Fibroblast of the aortic adventitia (primary cell): ENCODE measurements around the gene TMEM245. TPM values are rescaled to one million over a fixed set of nuclear protein-coding genes. Genes with fewer than 3 reads are reported as not detected.

Experiments used
- DNase-seq: peaks from one replicate; pipeline ENCODE4 v3.0.0-alpha.2; 2010; ENCODE audit warnings: low read depth
- H3K4me3 ChIP-seq: 2 replicates; pipeline ENCODE4 v1.5.1; 2011; ENCODE audit warnings: low read depth, mild to moderate bottlenecking, control low read depth, low read length, moderate library complexity
- total RNA-seq: library from RNA; depleted of rRNA; stranded (reverse); fragments of >200 nt; gene quantifications from 2 replicates; pipeline ENCODE4 v1.2.3, GENCODE V29; 2012; ENCODE audit warnings: low replicate concordance
- TF ChIP-seq, protein P1 (sequence below): IDR thresholded peaks from 2 replicates; pipeline ENCODE4 v1.5.1; 2011; ENCODE audit warnings: mild to moderate bottlenecking, low read length, control low read depth, inconsistent platforms; ENCODE audit not compliant: insufficient read depth

TMEM245 gene
- total RNA-seq, 1 donor, result 51.2 TPM

DNA sequence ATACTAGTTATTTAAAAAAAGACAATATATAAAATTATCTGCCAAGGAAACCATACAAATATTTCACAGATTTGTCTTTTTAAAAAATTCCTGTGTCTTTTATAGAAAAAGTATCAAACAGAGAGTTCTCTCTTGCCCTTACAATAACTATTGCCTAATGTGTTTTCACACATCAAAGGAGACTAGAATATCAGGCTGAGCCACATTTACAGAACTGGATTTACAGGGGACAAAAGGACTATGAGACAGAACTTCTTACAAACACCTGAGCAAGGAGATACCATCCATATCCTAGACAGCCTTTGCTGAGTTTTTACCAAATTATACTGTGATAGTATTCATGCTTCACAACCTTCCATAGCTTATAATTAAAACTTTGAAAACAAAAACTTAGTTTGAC, 34.2 kb downstream of the TMEM245 start:
- H3K4me3 ChIP-seq, result no peak overlapping the region
- TF ChIP-seq, protein P1, sequence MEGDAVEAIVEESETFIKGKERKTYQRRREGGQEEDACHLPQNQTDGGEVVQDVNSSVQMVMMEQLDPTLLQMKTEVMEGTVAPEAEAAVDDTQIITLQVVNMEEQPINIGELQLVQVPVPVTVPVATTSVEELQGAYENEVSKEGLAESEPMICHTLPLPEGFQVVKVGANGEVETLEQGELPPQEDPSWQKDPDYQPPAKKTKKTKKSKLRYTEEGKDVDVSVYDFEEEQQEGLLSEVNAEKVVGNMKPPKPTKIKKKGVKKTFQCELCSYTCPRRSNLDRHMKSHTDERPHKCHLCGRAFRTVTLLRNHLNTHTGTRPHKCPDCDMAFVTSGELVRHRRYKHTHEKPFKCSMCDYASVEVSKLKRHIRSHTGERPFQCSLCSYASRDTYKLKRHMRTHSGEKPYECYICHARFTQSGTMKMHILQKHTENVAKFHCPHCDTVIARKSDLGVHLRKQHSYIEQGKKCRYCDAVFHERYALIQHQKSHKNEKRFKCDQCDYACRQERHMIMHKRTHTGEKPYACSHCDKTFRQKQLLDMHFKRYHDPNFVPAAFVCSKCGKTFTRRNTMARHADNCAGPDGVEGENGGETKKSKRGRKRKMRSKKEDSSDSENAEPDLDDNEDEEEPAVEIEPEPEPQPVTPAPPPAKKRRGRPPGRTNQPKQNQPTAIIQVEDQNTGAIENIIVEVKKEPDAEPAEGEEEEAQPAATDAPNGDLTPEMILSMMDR, result no peak
- DNase-seq, result no peak

DNA sequence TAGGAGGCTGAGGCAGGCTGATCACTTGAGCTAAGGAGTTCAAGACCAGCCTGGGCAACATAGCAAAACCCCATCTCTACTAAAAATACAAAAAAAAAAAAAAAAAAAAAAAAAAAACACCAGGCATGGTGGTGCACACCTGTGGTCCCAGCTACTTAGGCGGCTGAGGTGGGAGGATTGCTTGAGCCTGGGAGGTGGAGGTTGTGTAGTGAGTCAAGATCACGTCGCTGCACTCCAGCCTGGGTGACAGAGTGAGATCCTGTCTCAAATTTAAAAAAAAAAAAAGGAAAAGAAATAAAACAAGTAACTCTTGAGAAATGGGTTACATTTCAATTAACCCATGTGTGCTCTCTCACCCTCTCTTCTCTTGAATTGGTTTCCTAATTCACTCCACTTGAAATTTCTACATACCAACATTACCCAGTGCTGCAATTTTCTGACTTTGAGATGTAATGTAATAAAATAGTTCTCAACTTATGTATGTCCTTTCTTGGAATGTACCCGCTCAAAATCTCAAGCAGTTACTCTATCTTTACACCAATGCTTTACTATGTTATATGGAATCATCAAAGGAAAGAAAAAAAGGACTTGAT, 35.8 kb downstream of the TMEM245 start:
- DNase-seq, result no peak
- no peak overlapping the region for H3K4me3 ChIP-seq
- TF ChIP-seq, protein P1, result no peak

DNA sequence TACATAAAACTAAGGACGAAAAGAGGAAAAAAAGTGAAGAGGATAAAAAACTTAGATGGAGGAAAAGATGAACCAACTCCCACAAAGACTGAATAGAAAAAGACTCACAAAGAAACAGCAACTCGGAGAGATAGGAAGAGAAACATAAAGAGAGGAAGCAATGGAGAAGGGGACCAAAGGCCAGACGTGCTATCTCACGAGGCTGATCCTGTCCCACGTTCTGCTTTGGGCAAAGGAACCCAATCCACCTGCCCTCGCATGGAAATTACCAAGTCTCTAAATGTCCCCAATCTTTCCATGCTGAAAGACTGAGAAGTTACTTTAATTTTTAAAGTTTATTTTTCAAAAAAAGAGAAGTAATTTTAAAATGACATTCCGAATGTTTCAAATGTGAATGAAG, 36.6 kb downstream of the TMEM245 start:
- no peak overlapping the region for H3K4me3 ChIP-seq
- TF ChIP-seq, protein P1, result no peak
- DNase-seq, result no peak

DNA sequence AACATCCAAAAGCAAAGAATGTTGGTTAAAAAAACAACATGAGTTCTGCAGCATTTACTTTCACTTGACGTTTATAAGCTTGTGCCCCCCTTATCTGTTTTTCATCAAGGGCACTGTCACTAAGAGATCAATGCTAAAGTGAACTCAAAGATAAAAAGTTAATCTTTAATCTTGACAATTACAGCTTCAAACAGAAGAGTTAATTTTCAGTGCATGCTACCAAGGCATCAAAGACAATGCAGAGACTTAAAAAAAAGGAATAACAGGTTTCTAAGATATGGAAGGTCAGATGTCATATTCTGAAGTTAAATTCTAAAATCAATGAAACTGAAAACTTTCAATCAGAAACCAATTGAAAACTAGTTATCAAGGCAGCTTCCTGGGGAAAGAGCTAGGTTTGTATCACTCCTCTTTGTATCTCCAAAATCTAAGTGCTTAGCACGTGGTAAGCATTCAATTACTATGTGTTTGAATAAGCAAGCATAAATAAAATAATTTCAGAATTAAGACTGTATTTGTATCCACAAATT, 37.6 kb downstream of the TMEM245 start:
- TF ChIP-seq, protein P1, result no peak
- no peak for DNase-seq
- H3K4me3 ChIP-seq, result no peak overlapping the region

DNA sequence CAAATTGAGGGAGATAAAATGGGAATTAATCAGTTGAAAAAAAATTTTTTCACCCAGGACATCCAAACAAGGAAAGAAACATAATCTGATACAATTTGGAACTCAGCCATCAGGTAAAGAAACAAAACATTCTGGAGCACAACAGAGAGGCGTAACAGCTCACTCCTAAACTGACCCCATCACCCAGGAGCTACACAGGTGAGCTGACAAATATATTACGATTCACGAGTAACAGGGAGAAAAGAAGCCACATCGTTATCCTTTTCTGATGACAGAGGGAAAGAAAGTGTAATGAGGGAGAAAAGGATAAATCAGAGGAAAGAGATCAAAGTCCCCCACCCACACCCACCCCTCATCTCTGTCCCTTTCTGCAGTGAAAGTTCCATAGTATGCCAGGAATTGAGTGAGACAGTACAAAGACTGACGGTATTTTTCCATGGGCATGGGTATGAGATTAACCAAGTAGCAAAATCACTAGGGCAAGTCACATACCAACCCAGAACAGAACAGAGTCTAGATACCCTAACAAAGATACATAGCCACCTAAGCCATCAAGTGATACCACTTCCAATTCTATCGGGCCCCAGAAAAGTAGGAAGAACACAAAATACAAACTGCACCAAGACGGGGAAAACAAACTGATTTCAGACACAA, 45.4 kb downstream of the TMEM245 start:
- no peak overlapping the region for H3K4me3 ChIP-seq
- TF ChIP-seq, protein P1, result no peak
- no peak for DNase-seq

DNA sequence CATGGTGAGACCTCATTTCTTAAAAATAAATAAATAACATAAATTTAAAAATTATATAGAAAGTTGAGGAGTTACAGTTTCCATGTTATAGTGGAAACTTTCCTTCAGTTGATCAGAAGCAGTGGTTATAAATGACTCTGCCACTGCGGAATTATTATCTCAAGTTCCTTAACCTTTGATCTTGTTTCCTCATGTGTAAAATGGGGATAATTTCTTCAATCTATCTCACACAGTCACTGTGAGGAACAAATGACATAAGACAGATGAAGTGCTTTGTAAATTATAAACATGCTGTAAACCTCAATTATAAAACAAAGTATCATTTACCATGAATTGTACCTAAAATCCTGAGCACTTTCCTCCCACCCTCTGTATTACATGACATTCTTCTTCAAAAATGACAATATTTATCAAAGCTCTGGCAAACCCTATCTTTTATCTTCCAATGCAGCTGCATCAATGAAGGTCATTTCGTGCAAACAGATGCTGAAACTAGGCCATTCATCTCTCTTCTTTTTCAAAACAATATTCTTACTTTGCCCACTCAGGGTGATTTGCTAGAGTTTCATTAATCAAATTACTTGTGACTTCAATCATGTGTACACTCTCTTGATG, 46.8 kb downstream of the TMEM245 start:
- H3K4me3 ChIP-seq, result no peak overlapping the region
- no peak for DNase-seq
- TF ChIP-seq, protein P1, result no peak
